ENCODE measurements around the gene CBR3. TPM values are rescaled to one million over a fixed set of nuclear protein-coding genes. Genes with fewer than 3 reads are reported as not detected.

Gene CBR3
- total and polyA plus RNA-seq, 9 of the 15 experiments (the other 6 are each of a cell fraction or from before 2014, with no cell fraction given) = not detected

DNA sequence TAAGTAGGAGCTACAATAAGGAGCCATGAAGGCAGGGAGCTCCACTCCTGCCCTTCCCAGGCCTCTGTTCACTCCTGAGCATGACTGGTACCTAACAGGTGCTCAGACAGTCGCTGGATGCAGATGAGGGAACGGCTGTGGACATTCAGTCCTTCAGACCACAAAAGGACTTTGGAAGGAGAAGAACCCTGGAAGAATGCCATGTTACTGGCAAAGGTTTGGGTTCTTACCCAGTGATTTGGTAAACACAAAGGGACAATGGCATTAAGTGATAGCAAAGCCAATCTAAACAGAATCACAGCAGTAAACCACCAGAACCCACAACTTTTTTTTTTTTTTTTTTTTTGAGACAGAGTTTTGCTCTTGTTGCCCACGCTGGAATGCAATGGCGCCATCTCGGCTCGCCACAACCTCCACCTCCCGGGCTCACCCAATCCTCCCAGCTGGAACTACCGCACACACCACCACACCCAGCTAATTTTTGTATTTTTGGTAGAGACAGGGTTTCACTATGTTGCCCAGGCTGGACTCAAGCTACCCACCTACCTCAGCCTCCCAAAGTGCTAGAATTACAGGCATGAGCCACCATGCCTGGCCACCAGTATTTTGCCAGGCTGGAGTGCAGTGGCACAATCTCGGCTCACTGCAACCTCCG, 7.5 kb upstream of the CBR3 start:
- 0 out of 2 replicates have a peak, but pooled peaks cover 3% of the 10 kb centered on the region for H4K20me1 ChIP-seq (replicated peaks; ENCODE audit: control insufficient read depth, insufficient read depth, low read length)
- H3K27ac ChIP-seq (ENCODE audit: extremely low read depth, low read depth, low read length) = no peak overlapping the region
- ATAC-seq (no peak), DNase-seq (ENCODE audit: extremely low read depth in 1 of 4, low spot score in 3 of 4) (no peak), FAIRE-seq (no peak)
- H3K9me1 ChIP-seq (ENCODE audit: control insufficient read depth, insufficient read depth, low read length) = no peaks in the 10 kb centered on the region
- H3K27me3 ChIP-seq (ENCODE audit: control insufficient read depth in 2 of 2, insufficient read depth in 2 of 2, low read length in 2 of 2) = peaks cover 22 to 46% of the 10 kb centered on the region in 2 experiments
- in situ Hi-C loops (cut with MboI) = no loop called here
- H3K36me3 ChIP-seq (ENCODE audit: control insufficient read depth, insufficient read depth, low read length) = no peaks in the 10 kb centered on the region
- ChIA-PET CTCF (ENCODE audit: low intra/inter-chr PET ratio) (no interaction called here), POLR2A (interaction anchor here (0.6 kb wide), 2 partner anchors 36 to 1103 kb away, joined by 3 to 5 read pairs; no protein-coding TSS in a partner anchor)
- no peak overlapping the region for H3K4me3 ChIP-seq
- no peak overlapping the region for H2AFZ ChIP-seq (ENCODE audit: low read depth, low read length)
- WGBS (ENCODE audit: insufficient coverage, low coverage, missing lambda C conversion rate) = 4% methylated on average over 10 of the region's 10 CpGs
- intact Hi-C loops (cut with micrococcal nuclease) = loop anchor here (5.0 kb wide), 1 partner anchor 260 kb away; the partner anchor contains the start of gene CHAF1B
- no peaks in the 10 kb centered on the region for H3K79me2 ChIP-seq (ENCODE audit: control insufficient read depth, insufficient read depth, low read length)
- BruUV-seq (replicated peaks) = no TSS peak
- H3K9ac ChIP-seq (ENCODE audit: insufficient read depth in 1 of 2, low read depth in 2 of 2, low read length in 2 of 2) = no peak overlapping the region
- no peaks in the 10 kb centered on the region for H3K9me3 ChIP-seq (replicated peaks; ENCODE audit: control insufficient read depth, insufficient read depth, low read depth, low read length)
- no peak for TF ChIP-seq ZNF561 (CRISPR knock-in tag; conservative IDR thresholded peaks at IDR 0.05)
- TF ChIP-seq, protein P1, sequence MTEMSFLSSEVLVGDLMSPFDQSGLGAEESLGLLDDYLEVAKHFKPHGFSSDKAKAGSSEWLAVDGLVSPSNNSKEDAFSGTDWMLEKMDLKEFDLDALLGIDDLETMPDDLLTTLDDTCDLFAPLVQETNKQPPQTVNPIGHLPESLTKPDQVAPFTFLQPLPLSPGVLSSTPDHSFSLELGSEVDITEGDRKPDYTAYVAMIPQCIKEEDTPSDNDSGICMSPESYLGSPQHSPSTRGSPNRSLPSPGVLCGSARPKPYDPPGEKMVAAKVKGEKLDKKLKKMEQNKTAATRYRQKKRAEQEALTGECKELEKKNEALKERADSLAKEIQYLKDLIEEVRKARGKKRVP (CRISPR knock-in tag; IDR thresholded peaks at IDR 0.05) = no peak
- TF ChIP-seq NFE2 (IDR thresholded peaks at IDR 0.05; ENCODE audit: low read depth) = no peak
- no peak for TF ChIP-seq MTA3 (IDR thresholded peaks at IDR 0.05; ENCODE audit: borderline replicate concordance)
- TF ChIP-seq, protein P2, sequence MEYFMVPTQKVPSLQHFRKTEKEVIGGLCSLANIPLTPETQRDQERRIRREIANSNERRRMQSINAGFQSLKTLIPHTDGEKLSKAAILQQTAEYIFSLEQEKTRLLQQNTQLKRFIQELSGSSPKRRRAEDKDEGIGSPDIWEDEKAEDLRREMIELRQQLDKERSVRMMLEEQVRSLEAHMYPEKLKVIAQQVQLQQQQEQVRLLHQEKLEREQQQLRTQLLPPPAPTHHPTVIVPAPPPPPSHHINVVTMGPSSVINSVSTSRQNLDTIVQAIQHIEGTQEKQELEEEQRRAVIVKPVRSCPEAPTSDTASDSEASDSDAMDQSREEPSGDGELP (CRISPR knock-in tag; IDR thresholded peaks at IDR 0.05; ENCODE audit: borderline replicate concordance) = no peak
- no peak for TF ChIP-seq NEUROD1 (IDR thresholded peaks at IDR 0.05; ENCODE audit: borderline replicate concordance, low read depth, low read length, partially characterized antibody)
- no peak for TF ChIP-seq RAD51 (IDR thresholded peaks at IDR 0.05; ENCODE audit: borderline replicate concordance, low read depth)
- TF ChIP-seq PTTG1 (tag; IDR thresholded peaks at IDR 0.05; ENCODE audit: low read depth) = no peak
- no peak for TF ChIP-seq RBM34 (IDR thresholded peaks at IDR 0.05; ENCODE audit: borderline replicate concordance, insufficient read depth, low read length)
- no peak for TF ChIP-seq MXI1 (IDR thresholded peaks at IDR 0.05; ENCODE audit: low read depth, low read length)
- no peak for TF ChIP-seq MIER1 (IDR thresholded peaks at IDR 0.05; ENCODE audit: low read depth)
- TF ChIP-seq DPF2 (IDR thresholded peaks at IDR 0.05) = no peak
- TF ChIP-seq ZNF232 (CRISPR knock-in tag; IDR thresholded peaks at IDR 0.05) = no peak
- no peak overlapping the region for H3K4me2 ChIP-seq (ENCODE audit: insufficient read depth, low read length)
- peaks cover 0 to 4% of the 10 kb centered on the region in 2 experiments; a peak in 1 of 5 replicates for H3K4me1 ChIP-seq (replicated peaks in 1 of 2; ENCODE audit: control insufficient read depth in 2 of 2, insufficient read depth in 2 of 2, low read length in 2 of 2)

Measured in K562 (cell line).